ENCODE measurements around the gene SLC34A3. TPM values are rescaled to one million over a fixed set of nuclear protein-coding genes. Genes with fewer than 3 reads are reported as not detected.

The SLC34A3 gene
- total RNA-seq, 2 experiments from 2014 or later, result not detected

DNA sequence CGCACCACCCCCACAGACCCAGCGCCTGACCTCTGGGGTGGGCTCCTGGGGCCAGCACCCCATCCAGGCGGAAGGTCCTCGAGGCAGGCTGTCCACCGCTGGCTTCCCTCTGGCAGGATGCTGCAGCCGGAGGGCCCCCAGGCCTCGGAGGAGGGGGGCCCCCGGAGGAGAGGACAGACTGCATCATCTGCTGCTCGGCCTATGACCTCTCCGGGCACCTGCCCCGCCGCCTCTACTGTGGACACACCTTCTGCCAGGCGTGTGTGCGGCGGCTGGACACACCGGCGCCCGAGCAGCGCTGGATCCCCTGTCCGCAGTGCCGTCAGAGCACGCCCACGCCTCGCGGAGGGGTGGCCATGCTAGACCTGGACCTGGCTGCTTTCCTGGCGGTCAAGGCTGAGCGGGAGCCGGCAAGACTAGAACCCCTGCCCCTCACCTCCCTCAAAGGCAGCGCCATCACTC, 2.2 kb upstream of the SLC34A3 start:
- no peaks in the 10 kb centered on the region for H4K20me1 ChIP-seq (ENCODE audit: insufficient read depth, low read length)
- H3K36me3 ChIP-seq (ENCODE audit: insufficient read depth, low read length), result no peaks in the 10 kb centered on the region
- no TSS peak for BruUV-seq (replicated peaks)
- H3K4me2 ChIP-seq (ENCODE audit: low read length), result no peak overlapping the region
- ChIA-PET POLR2A (no interaction called here), CTCF (ENCODE audit: unreplicated experiment) (no interaction called here)
- H3K9me2 ChIP-seq (ENCODE audit: insufficient read depth, low read length), result no peaks in the 10 kb centered on the region
- H2AFZ ChIP-seq (ENCODE audit: low read length), result no peak overlapping the region
- H3K27ac ChIP-seq (ENCODE audit: low read depth, low read length, poor library complexity, severe bottlenecking), result no peak overlapping the region
- H3K79me2 ChIP-seq (ENCODE audit: insufficient read depth, low read depth, low read length), result no peaks in the 10 kb centered on the region
- H3K9me3 ChIP-seq (ENCODE audit: low read length), result no peaks in the 10 kb centered on the region
- no peak for TF ChIP-seq EZH2phosphoT487 (IDR thresholded peaks at IDR 0.05; ENCODE audit: borderline replicate concordance, low read depth, low read length)
- TF ChIP-seq, protein P1, sequence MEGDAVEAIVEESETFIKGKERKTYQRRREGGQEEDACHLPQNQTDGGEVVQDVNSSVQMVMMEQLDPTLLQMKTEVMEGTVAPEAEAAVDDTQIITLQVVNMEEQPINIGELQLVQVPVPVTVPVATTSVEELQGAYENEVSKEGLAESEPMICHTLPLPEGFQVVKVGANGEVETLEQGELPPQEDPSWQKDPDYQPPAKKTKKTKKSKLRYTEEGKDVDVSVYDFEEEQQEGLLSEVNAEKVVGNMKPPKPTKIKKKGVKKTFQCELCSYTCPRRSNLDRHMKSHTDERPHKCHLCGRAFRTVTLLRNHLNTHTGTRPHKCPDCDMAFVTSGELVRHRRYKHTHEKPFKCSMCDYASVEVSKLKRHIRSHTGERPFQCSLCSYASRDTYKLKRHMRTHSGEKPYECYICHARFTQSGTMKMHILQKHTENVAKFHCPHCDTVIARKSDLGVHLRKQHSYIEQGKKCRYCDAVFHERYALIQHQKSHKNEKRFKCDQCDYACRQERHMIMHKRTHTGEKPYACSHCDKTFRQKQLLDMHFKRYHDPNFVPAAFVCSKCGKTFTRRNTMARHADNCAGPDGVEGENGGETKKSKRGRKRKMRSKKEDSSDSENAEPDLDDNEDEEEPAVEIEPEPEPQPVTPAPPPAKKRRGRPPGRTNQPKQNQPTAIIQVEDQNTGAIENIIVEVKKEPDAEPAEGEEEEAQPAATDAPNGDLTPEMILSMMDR (conservative IDR thresholded peaks at IDR 0.05; ENCODE audit: low read length), result no peak
- intact Hi-C loops (cut with micrococcal nuclease; ENCODE audit: unreplicated experiment), result no loop called here
- DNase-seq (ENCODE audit: low spot score), result no peak
- H3K4me1 ChIP-seq (ENCODE audit: insufficient read depth, low read length, poor library complexity, severe bottlenecking), result peaks cover 11% of the 10 kb centered on the region
- H3K4me3 ChIP-seq (ENCODE audit: low read depth, low read length, poor library complexity, severe bottlenecking), result no peak overlapping the region

DNA sequence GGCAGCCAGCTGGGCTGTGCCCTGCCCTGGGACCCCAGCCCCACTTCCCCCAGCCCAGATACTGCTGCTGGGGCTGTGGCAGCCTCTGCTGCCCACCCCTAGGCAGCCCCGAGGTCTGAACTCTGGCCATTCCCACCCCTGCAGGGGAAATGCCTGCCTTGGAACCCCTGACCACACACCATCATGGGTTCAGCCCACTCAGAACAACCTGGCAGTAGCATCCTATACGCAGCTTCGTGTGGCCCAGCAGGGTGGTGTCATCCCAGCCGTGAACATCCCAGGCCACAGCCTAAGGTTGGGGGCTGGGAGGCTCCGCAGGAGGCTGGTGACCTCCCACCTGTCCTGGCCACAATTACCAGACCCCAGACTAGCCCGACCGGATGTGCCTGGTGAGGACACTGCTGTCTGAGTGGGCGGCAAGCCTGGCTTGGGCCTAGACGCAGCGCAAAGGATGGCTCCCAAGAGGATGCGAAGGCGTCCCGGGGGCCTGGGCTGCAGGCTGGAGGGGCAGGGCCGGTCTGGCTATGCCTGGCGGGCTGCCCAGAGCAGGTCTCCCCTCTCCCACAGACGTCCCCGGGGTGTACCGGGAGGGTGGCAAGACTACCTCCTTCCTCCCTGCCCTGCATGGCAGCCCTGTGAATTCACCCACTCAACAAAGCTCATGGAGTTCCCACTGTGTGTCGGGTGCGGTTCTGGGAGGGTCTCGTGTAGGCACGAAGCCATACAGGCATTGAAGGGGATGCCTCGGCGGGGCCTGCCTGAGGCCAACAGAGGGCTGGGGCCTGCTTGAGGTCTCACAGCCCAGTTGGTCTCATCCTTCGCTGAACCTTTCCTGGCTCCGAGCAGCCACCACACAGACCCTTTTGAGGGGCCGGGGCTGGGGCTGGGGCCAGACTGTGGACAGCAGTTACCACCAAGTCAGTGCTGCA, 1.5 kb upstream of the SLC34A3 start:
- Histone ChIP-seq H3K36me3 (ENCODE audit: insufficient read depth, low read length) (no peaks in the 10 kb centered on the region), H3K27ac (ENCODE audit: low read depth, low read length, poor library complexity, severe bottlenecking) (no peak overlapping the region), H3K4me3 (ENCODE audit: low read depth, low read length, poor library complexity, severe bottlenecking) (no peak overlapping the region), H3K9me3 (ENCODE audit: low read length) (no peaks in the 10 kb centered on the region), H3K4me2 (ENCODE audit: low read length) (no peak overlapping the region), H3K79me2 (ENCODE audit: insufficient read depth, low read depth, low read length) (no peaks in the 10 kb centered on the region), H3K9me2 (ENCODE audit: insufficient read depth, low read length) (no peaks in the 10 kb centered on the region), H4K20me1 (ENCODE audit: insufficient read depth, low read length) (no peaks in the 10 kb centered on the region), H3K4me1 (ENCODE audit: insufficient read depth, low read length, poor library complexity, severe bottlenecking) (peaks cover 11% of the 10 kb centered on the region), H2AFZ (ENCODE audit: low read length) (no peak overlapping the region)
- CTCF ChIA-PET (ENCODE audit: unreplicated experiment), result no interaction called here
- POLR2A ChIA-PET, result no interaction called here
- TF ChIP-seq EZH2phosphoT487 (IDR thresholded peaks at IDR 0.05; ENCODE audit: borderline replicate concordance, low read depth, low read length), result no peak
- TF ChIP-seq, protein P1 (conservative IDR thresholded peaks at IDR 0.05; ENCODE audit: low read length), result no peak
- no TSS peak for BruUV-seq (replicated peaks)
- intact Hi-C loops (cut with micrococcal nuclease; ENCODE audit: unreplicated experiment), result no loop called here
- no peak for DNase-seq (ENCODE audit: low spot score)
